GM12878 (cell line): Measurements from ENCODE around the gene OCRL. TPM values are rescaled to one million over a fixed set of nuclear protein-coding genes. Genes with fewer than 3 reads are reported as not detected.

Experiments
- ATAC-seq: fragments of 200-7000 bp; cut with Tn5 transposase; 3 replicates; pipeline ENCODE4 v1.9.1; 2020; ENCODE audit warnings: mild to moderate bottlenecking, moderate library complexity
- BruUV-seq: library from RNA; stranded (reverse); fragments of 400-500 nt; replicated peaks from 2 replicates; lab custom pipeline; 2021; lab: Mats Ljungman, UMichigan
- CTCF ChIA-PET: fragments of 300-600 bp; sonication (Branson Sonifier 250); formaldehyde crosslinking; extraction: SDS; loops from one replicate; lab custom pipeline; 2021; ENCODE audit warnings: inconsistent platforms; lab: Yijun Ruan, JAX
- POLR2A ChIA-PET: fragments of 350-600 bp; formaldehyde crosslinking; extraction: SDS; loops from one replicate; lab custom pipeline; 2021; ENCODE audit warnings: inconsistent platforms; lab: Charles Lee
- RAD21 ChIA-PET: fragments of 300-600 bp; sonication (Branson Sonifier 250); formaldehyde crosslinking; loops from one replicate; lab custom pipeline; 2023; ENCODE audit warnings: antibody characterized with exemption; ENCODE audit not compliant: unreplicated experiment; lab: Charles Lee
- SMC1A ChIA-PET: fragments of 300-600 bp; sonication (Branson Sonifier 250); formaldehyde crosslinking; loops from one replicate; lab custom pipeline; 2023; ENCODE audit not compliant: unreplicated experiment, uncharacterized antibody; lab: Charles Lee
- DNase-seq: peaks from one replicate; pipeline ENCODE4 v3.0.0-alpha.2; 2011; ENCODE audit warnings: low read depth, low spot score
- FAIRE-seq: peaks from 3 replicates; lab custom pipeline; 2011; peaks lifted over from hg19 to GRCh38; lab: Jason Lieb, UNC
- H2AFZ ChIP-seq: 2 replicates; pipeline ENCODE4 v1.6.0; 2011; ENCODE audit warnings: low read depth, low read length, control low read depth; ENCODE audit not compliant: control insufficient read depth
- H3K27ac ChIP-seq: 2 replicates; pipeline ENCODE4 v1.5.1; 2011; ENCODE audit warnings: control low read depth; ENCODE audit not compliant: control insufficient read depth, insufficient read depth
- H3K27me3 ChIP-seq, 2 experiments: replicated peaks in 1 of 2; 2 replicates each; pipeline versions ENCODE4 v1.6.0 to v1.6.1; 2011; ENCODE audit warnings: low read length in 1 of 2; ENCODE audit not compliant: control insufficient read depth in 2 of 2, insufficient read depth in 2 of 2
- H3K36me3 ChIP-seq, 2 experiments: 2 replicates each; pipeline ENCODE4 v1.5.1; 2011; ENCODE audit warnings: low read length in 1 of 2; ENCODE audit not compliant: control insufficient read depth in 2 of 2, insufficient read depth in 2 of 2
- H3K4me1 ChIP-seq: 2 replicates; pipeline ENCODE4 v1.6.1; 2011; ENCODE audit warnings: mild to moderate bottlenecking, low read length, moderate library complexity, mixed read lengths; ENCODE audit not compliant: control insufficient read depth, insufficient read depth
- H3K4me2 ChIP-seq: 2 replicates; pipeline ENCODE4 v1.6.0; 2011; ENCODE audit warnings: control low read depth; ENCODE audit not compliant: control insufficient read depth, insufficient read depth
- H3K4me3 ChIP-seq: fragments of 200-600 bp; sonication (generic); 2 replicates; pipeline ENCODE4 v1.5.1; 2016
- H3K79me2 ChIP-seq: 2 replicates; pipeline ENCODE4 v1.6.0; 2011; ENCODE audit warnings: low read length; ENCODE audit not compliant: control insufficient read depth, insufficient read depth
- H3K9ac ChIP-seq: 2 replicates; pipeline ENCODE4 v1.8.0; 2011; ENCODE audit warnings: low read length, control low read depth, mixed read lengths; ENCODE audit not compliant: control insufficient read depth, insufficient read depth
- H3K9me3 ChIP-seq: replicated peaks from 3 replicates; pipeline ENCODE4 v1.5.1; 2011; ENCODE audit warnings: mild to moderate bottlenecking, low read length; ENCODE audit not compliant: control insufficient read depth, insufficient read depth
- H4K20me1 ChIP-seq: 2 replicates; pipeline ENCODE4 v1.6.0; 2011; ENCODE audit not compliant: control insufficient read depth, insufficient read depth
- ETV6 ChIP-seq, 2 experiments: fragments of 450-650 bp in 1 of 2; IDR thresholded peaks in 1 of 2; conservative IDR thresholded peaks in 1 of 2; 2 replicates each; pipeline ENCODE4 v1.6.1; 2014; ENCODE audit warnings: antibody characterized with exemption in 1 of 2, borderline replicate concordance in 1 of 2, low read depth in 1 of 2, mild to moderate bottlenecking in 1 of 2, moderate library complexity in 1 of 2
- NBN ChIP-seq: fragments of 450-650 bp; IDR thresholded peaks from 2 replicates; pipeline ENCODE4 v1.6.1; 2016
- NR2F1 ChIP-seq: fragments of 450-650 bp; conservative IDR thresholded peaks from 2 replicates; pipeline ENCODE4 v1.6.1; 2017; ENCODE audit warnings: mild to moderate bottlenecking
- PAX5 ChIP-seq: IDR thresholded peaks from 2 replicates; pipeline ENCODE4 v1.6.1; 2011; ENCODE audit warnings: low read depth, low read length, borderline replicate concordance
- POLR2AphosphoS5 ChIP-seq: IDR thresholded peaks from 2 replicates; pipeline ENCODE4 v1.6.1; 2011; ENCODE audit warnings: mild to moderate bottlenecking, low read length, inconsistent platforms
- TARDBP ChIP-seq: IDR thresholded peaks from 2 replicates; pipeline ENCODE4 v1.6.1; 2016; ENCODE audit warnings: borderline replicate concordance
- USF1 ChIP-seq: IDR thresholded peaks from 2 replicates; pipeline ENCODE4 v1.6.1; 2011; ENCODE audit warnings: borderline replicate concordance, low read depth, mild to moderate bottlenecking, moderate library complexity, mixed read lengths, low read length; ENCODE audit not compliant: insufficient read depth; ENCODE audit errors: extremely low read length
- WGBS: methylation state at CpG from one replicate; pipeline ENCODE4 v1.1.6; 2016; ENCODE audit warnings: low lambda C conversion rate; ENCODE audit not compliant: insufficient replicate concordance, insufficient coverage; ENCODE audit errors: missing lambda C conversion rate; 5-methylcytosine and 5-hydroxymethylcytosine counted together
- in situ Hi-C: fragments of 300-500 bp; cut with MboI; formaldehyde crosslinking; loops from 9 replicates; pipeline ENCODE4 v1.14.3; 2018; ENCODE audit warnings: mixed read lengths
- intact Hi-C: fragments of 100-400 bp; cut with micrococcal nuclease; formaldehyde crosslinking; loops from one replicate; pipeline ENCODE4 v1.14.2; 2022; ENCODE audit not compliant: unreplicated experiment
- polyA plus RNA-seq, 11 experiments: library from polyadenylated mRNA; depleted of rRNA in 4 of 11; unstranded in 6 of 11; stranded (reverse) in 5 of 11; fragments of >200 nt; fragmentation: Nextera tagmentation in 4 of 11; fragmentation: Illumina TruSeq in 1 of 11; extraction: Ambion mirVana in 4 of 11; extraction: Trizol in 1 of 11; gene quantifications; 1 replicate in 1 of 11; 2 replicates in 10 of 11; pipeline versions ENCODE4 v1.2.1 to v1.2.3, GENCODE V29; 2011 to 2016; ENCODE audit warnings: inconsistent platforms in 2 of 11, missing spikeins in 2 of 11, low read depth in 1 of 11
- total RNA-seq, 4 experiments: library from RNA; depleted of rRNA in 3 of 4; stranded (reverse); fragments of >200 nt in 3 of 4; fragmentation: Illumina TruSeq in 1 of 4; extraction: Trizol in 1 of 4; gene quantifications; 2 replicates each; pipeline versions ENCODE4 v1.2.1 to v1.2.3, GENCODE V29; 2013 to 2021

OCRL gene
- total and polyA plus RNA-seq, 10 of the 15 experiments (the other 5 are each of a cell fraction or from before 2014, with no cell fraction given): 0.53 to 4.4 (median 2.3) TPM

- POLR2A ChIA-PET: no interaction called here
- intact Hi-C loops: no loop called here
- SMC1A ChIA-PET: no interaction called here
- peaks cover 3% of the 10 kb centered on the region; the same call in 1 of the 3 replicates for H3K9me3 ChIP-seq
- RAD21 ChIA-PET: interaction anchor here (0.9 kb wide), 1 partner anchor 10 kb away, joined by 3 read pairs; no protein-coding TSS in a partner anchor
- no TSS peak for BruUV-seq
- H3K4me2 ChIP-seq: no peak overlapping the region
- CTCF ChIA-PET: interaction anchor here (1.7 to 7.9 kb wide), 2 partner anchors 36 to 84 kb away, joined by 6 to 74 read pairs; no protein-coding TSS in a partner anchor
- 0% methylated on average over 3 of the region's 3 CpGs for WGBS
- H4K20me1 ChIP-seq: no peaks in the 10 kb centered on the region
- H3K27ac ChIP-seq: no peak overlapping the region
- ATAC-seq (no peak), FAIRE-seq (no peak), DNase-seq (no peak)
- no peak for TF ChIP-seq NR2F1
- no peak for TF ChIP-seq ETV6 (conservative IDR thresholded peaks at IDR 0.05 in 1 of 2, IDR thresholded peaks at IDR 0.05 in 1 of 2; ENCODE audit: borderline replicate concordance in 1 of 2, low read depth in 1 of 2)
- no peak for TF ChIP-seq NBN
- no peak for TF ChIP-seq TARDBP
- TF ChIP-seq POLR2AphosphoS5: no peak
- no peak for TF ChIP-seq USF1
- TF ChIP-seq PAX5: no peak
- in situ Hi-C loops: no loop called here
- no peak overlapping the region for H3K9ac ChIP-seq
- no peaks in the 10 kb centered on the region for H3K36me3 ChIP-seq
- H3K4me3 ChIP-seq: no peak overlapping the region
- H3K79me2 ChIP-seq: no peaks in the 10 kb centered on the region
- no peak overlapping the region for H2AFZ ChIP-seq
- no peaks in the 10 kb centered on the region for H3K4me1 ChIP-seq
- H3K27me3 ChIP-seq: no peaks in the 10 kb centered on the region; a peak in 3 of 4 replicates
Measured at GRCh38 chrX:129641469-129641868, 101.4 kb downstream of the OCRL start.
